HEK293 (cell line): ENCODE data around the gene KCNIP4.

Source experiments
- CTCF ChIA-PET: fragments of 350-600 bp; formaldehyde crosslinking; extraction: SDS; loops from one replicate; lab custom pipeline; 2021; ENCODE audit warnings: antibody characterized with exemption; lab: Yijun Ruan, JAX
- POLR2A ChIA-PET: fragments of 300-600 bp; formaldehyde crosslinking; extraction: SDS; loops from one replicate; lab custom pipeline; 2020; ENCODE audit warnings: antibody characterized with exemption, inconsistent platforms; lab: Yijun Ruan, JAX
- H3K27ac ChIP-seq: fragments of 200-500 bp; sonication (Bioruptor generic); 2 replicates; pipeline ENCODE4 v1.5.1; 2014; ENCODE audit warnings: low read depth, low read length, control low read depth, inconsistent platforms; ENCODE audit errors: extremely low read depth
- H3K36me3 ChIP-seq, 2 experiments: fragments of 200-500 bp in 1 of 2; sonication (Bioruptor generic) in 1 of 2; 1 replicate in 1 of 2; 2 replicates in 1 of 2; pipeline ENCODE4 v1.5.1; 2014 to 2017; ENCODE audit warnings: inconsistent platforms in 2 of 2, low read length in 2 of 2; ENCODE audit not compliant: control insufficient read depth in 2 of 2, insufficient read depth in 1 of 2
- H3K4me1 ChIP-seq: fragments of 200-500 bp; sonication (Bioruptor generic); 2 replicates; pipeline ENCODE4 v1.5.1; 2014; ENCODE audit warnings: mild to moderate bottlenecking, low read length, inconsistent platforms; ENCODE audit not compliant: control insufficient read depth, insufficient read depth
- H3K4me3 ChIP-seq: 2 replicates; pipeline ENCODE4 v1.5.1; 2011; ENCODE audit warnings: low read depth, mild to moderate bottlenecking, control low read depth, low read length, moderate library complexity
- H3K9me3 ChIP-seq: fragments of 200-500 bp; sonication (Bioruptor generic); 2 replicates; pipeline ENCODE4 v1.5.1; 2014; ENCODE audit warnings: low read depth, low read length, inconsistent platforms; ENCODE audit not compliant: control insufficient read depth, insufficient read depth
- GLIS1 ChIP-seq: fragments of 450-650 bp; formaldehyde crosslinking; IDR thresholded peaks from 2 replicates; pipeline ENCODE4 v1.5.1; 2016; ENCODE audit warnings: missing biosample characterization, missing genetic modification characterization
- REPIN1 ChIP-seq: fragments of 450-650 bp; formaldehyde crosslinking; IDR thresholded peaks from 2 replicates; pipeline ENCODE4 v1.5.1; 2017; ENCODE audit warnings: missing biosample characterization, missing genetic modification characterization, low read depth
- REST ChIP-seq: fragments of 450-650 bp; formaldehyde crosslinking; IDR thresholded peaks from 2 replicates; pipeline ENCODE4 v1.5.1; 2016; ENCODE audit warnings: missing biosample characterization, missing genetic modification characterization
- TCF7L2 ChIP-seq: IDR thresholded peaks from 2 replicates; pipeline ENCODE4 v1.6.1; 2011; ENCODE audit warnings: low read depth, mild to moderate bottlenecking, inconsistent platforms, low read length, moderate library complexity, borderline replicate concordance
- WT1 ChIP-seq: fragments of 450-650 bp; formaldehyde crosslinking; IDR thresholded peaks from 2 replicates; pipeline ENCODE4 v1.5.1; 2016; ENCODE audit warnings: missing biosample characterization, missing genetic modification characterization
- ZBTB11 ChIP-seq: fragments of 450-650 bp; formaldehyde crosslinking; conservative IDR thresholded peaks from 2 replicates; pipeline ENCODE4 v1.5.1; 2016; ENCODE audit warnings: low read depth, missing biosample characterization, missing genetic modification characterization
- ZNF121 ChIP-seq: fragments of 450-650 bp; formaldehyde crosslinking; IDR thresholded peaks from 2 replicates; pipeline ENCODE4 v1.5.1; 2016; ENCODE audit warnings: missing biosample characterization, missing genetic modification characterization
- ZNF221 ChIP-seq: fragments of 450-650 bp; formaldehyde crosslinking; IDR thresholded peaks from 2 replicates; pipeline ENCODE4 v1.5.1; 2017; ENCODE audit warnings: missing biosample characterization, missing genetic modification characterization, borderline replicate concordance
- ZNF23 ChIP-seq: fragments of 450-650 bp; formaldehyde crosslinking; IDR thresholded peaks from 2 replicates; pipeline ENCODE4 v1.5.1; 2016; ENCODE audit warnings: missing biosample characterization, missing genetic modification characterization, borderline replicate concordance
- ZNF239 ChIP-seq: fragments of 450-650 bp; formaldehyde crosslinking; IDR thresholded peaks from 2 replicates; pipeline ENCODE4 v1.5.1; 2016; ENCODE audit warnings: missing biosample characterization, missing genetic modification characterization
- ZNF302 ChIP-seq: fragments of 450-650 bp; formaldehyde crosslinking; IDR thresholded peaks from 2 replicates; pipeline ENCODE4 v1.5.1; 2016; ENCODE audit warnings: missing biosample characterization, missing genetic modification characterization, low read depth
- ZNF37A ChIP-seq: fragments of 450-650 bp; IDR thresholded peaks from 2 replicates; pipeline ENCODE4 v1.5.1; 2018; ENCODE audit warnings: missing biosample characterization, missing genetic modification characterization
- ZNF549 ChIP-seq: fragments of 450-650 bp; IDR thresholded peaks from 2 replicates; pipeline ENCODE4 v1.5.1; 2018; ENCODE audit warnings: missing biosample characterization, missing genetic modification characterization, mild to moderate bottlenecking, inconsistent platforms, moderate library complexity
- ZNF600 ChIP-seq: fragments of 450-650 bp; formaldehyde crosslinking; IDR thresholded peaks from 2 replicates; pipeline ENCODE4 v1.5.1; 2016; ENCODE audit warnings: missing biosample characterization, missing genetic modification characterization
- ZNF677 ChIP-seq: fragments of 450-650 bp; IDR thresholded peaks from 2 replicates; pipeline ENCODE4 v1.5.0; 2018; ENCODE audit warnings: missing biosample characterization, mild to moderate bottlenecking, missing genetic modification characterization, moderate library complexity
- ZNF76 ChIP-seq: fragments of 450-650 bp; formaldehyde crosslinking; IDR thresholded peaks from 2 replicates; pipeline ENCODE4; 2016; ENCODE audit warnings: low read depth, missing biosample characterization, missing genetic modification characterization, borderline replicate concordance
- ZNF785 ChIP-seq: fragments of 450-650 bp; formaldehyde crosslinking; IDR thresholded peaks from 2 replicates; pipeline ENCODE4 v1.5.1; 2016; ENCODE audit warnings: missing biosample characterization, missing genetic modification characterization
- ZNF843 ChIP-seq: fragments of 450-650 bp; formaldehyde crosslinking; IDR thresholded peaks from 2 replicates; pipeline ENCODE4 v1.5.1; 2016; ENCODE audit warnings: missing biosample characterization, missing genetic modification characterization

Gene KCNIP4

GRCh38 chr4:20922962-20923361, 1025.6 kb downstream of the KCNIP4 start:
- Histone ChIP-seq H3K4me1 (no peaks in the 10 kb centered on the region), H3K36me3 (no peaks in the 10 kb centered on the region), H3K4me3 (no peak overlapping the region), H3K9me3 (no peaks in the 10 kb centered on the region), H3K27ac (no peak overlapping the region)
- TF ChIP-seq GLIS1 (tag by site-specific recombination) (no peak), WT1 (tag by site-specific recombination) (no peak), ZNF677 (tag by site-specific recombination) (no peak), TCF7L2 (no peak)
- ChIA-PET POLR2A (no interaction called here), CTCF (interaction anchor here (0.6 to 1.4 kb wide), 2 partner anchors 13 to 149 kb away, joined by 3 to 5 read pairs; no protein-coding TSS in a partner anchor)

- Histone ChIP-seq H3K27ac (no peak overlapping the region), H3K36me3 (no peaks in the 10 kb centered on the region), H3K9me3 (no peaks in the 10 kb centered on the region), H3K4me1 (no peaks in the 10 kb centered on the region), H3K4me3 (no peak overlapping the region)
- ChIA-PET CTCF (interaction anchor here (1.2 kb wide), 1 partner anchor 14 kb away, joined by 3 read pairs; no protein-coding TSS in a partner anchor), POLR2A (no interaction called here)
- TF ChIP-seq ZNF121 (no peak), ZNF239 (tag by site-specific recombination) (no peak), ZNF843 (tag by site-specific recombination) (no peak), ZNF23 (tag by site-specific recombination) (no peak), ZNF600 (no peak), ZNF302 (tag by site-specific recombination) (no peak), ZNF785 (no peak), ZNF37A (tag by site-specific recombination) (no peak), REPIN1 (no peak), ZNF76 (no peak), ZBTB11 (tag by site-specific recombination) (no peak)
Observed at GRCh38 chr4:20916106-20916505, 1032.5 kb downstream of the KCNIP4 start.

GRCh38 chr4:20904966-20905365, 1043.6 kb downstream of the KCNIP4 start:
- Histone ChIP-seq H3K27ac (no peak overlapping the region), H3K4me3 (no peak overlapping the region), H3K4me1 (no peaks in the 10 kb centered on the region), H3K9me3 (no peaks in the 10 kb centered on the region), H3K36me3 (no peaks in the 10 kb centered on the region)
- ChIA-PET CTCF (no interaction called here), POLR2A (no interaction called here)
- TF ChIP-seq REST (tag by site-specific recombination), result no peak
- no peak for TF ChIP-seq ZNF221 (tag by site-specific recombination)
- TF ChIP-seq ZNF549, result no peak
